Thyroid gland (tissue), 4 donors: Measurements from ENCODE around the gene SP7.

Experiments
- POLR2A ChIP-seq, 2 donors: fragments of 450-650 bp; IDR thresholded peaks; one replicate each; pipeline ENCODE4 v1.6.1; 2017; ENCODE audit warnings: antibody characterized with exemption in 2 of 2, mild to moderate bottlenecking in 2 of 2, moderate library complexity in 1 of 2
- TF ChIP-seq, protein P1 (sequence below), 6 experiments: fragments of 200-600 bp in 3 of 6; fragments of 450-650 bp in 3 of 6; sonication (generic) in 3 of 6; IDR thresholded peaks; one replicate each; pipeline ENCODE4 v1.5.1; 2016 to 2019; ENCODE audit warnings: antibody characterized with exemption in 6 of 6, mild to moderate bottlenecking in 2 of 6, inconsistent platforms in 1 of 6, moderate library complexity in 1 of 6

GRCh38 chr12:53345486-53346188 lies 9.5 kb upstream of the SP7 start:
- TF ChIP-seq, protein P1, sequence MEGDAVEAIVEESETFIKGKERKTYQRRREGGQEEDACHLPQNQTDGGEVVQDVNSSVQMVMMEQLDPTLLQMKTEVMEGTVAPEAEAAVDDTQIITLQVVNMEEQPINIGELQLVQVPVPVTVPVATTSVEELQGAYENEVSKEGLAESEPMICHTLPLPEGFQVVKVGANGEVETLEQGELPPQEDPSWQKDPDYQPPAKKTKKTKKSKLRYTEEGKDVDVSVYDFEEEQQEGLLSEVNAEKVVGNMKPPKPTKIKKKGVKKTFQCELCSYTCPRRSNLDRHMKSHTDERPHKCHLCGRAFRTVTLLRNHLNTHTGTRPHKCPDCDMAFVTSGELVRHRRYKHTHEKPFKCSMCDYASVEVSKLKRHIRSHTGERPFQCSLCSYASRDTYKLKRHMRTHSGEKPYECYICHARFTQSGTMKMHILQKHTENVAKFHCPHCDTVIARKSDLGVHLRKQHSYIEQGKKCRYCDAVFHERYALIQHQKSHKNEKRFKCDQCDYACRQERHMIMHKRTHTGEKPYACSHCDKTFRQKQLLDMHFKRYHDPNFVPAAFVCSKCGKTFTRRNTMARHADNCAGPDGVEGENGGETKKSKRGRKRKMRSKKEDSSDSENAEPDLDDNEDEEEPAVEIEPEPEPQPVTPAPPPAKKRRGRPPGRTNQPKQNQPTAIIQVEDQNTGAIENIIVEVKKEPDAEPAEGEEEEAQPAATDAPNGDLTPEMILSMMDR (IDR thresholded peaks at IDR 0.05) = no peak
- TF ChIP-seq POLR2A (IDR thresholded peaks at IDR 0.05) = no peak
